ENCODE data around the gene GPR180.

DNA sequence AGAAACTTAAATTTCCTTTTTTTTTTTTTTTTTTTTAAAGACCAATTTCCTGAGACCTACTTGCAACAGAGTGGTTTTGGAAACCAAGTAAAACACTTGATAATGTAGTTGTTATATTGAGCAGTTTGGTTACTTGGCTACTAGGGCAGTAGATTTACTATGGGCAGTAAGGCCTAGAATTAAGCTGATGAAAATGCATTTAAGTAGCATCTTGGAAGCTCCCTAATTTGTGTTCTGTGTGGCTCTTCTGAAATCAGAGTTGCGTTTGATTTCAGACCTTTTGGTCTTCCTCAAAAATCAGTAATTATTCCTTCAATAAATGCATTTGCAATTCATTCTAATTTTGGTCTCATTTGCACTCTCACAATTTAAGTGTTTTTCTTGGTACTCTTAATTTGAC lies 810 bp downstream of the GPR180 start:
- TF ChIP-seq, protein P1, sequence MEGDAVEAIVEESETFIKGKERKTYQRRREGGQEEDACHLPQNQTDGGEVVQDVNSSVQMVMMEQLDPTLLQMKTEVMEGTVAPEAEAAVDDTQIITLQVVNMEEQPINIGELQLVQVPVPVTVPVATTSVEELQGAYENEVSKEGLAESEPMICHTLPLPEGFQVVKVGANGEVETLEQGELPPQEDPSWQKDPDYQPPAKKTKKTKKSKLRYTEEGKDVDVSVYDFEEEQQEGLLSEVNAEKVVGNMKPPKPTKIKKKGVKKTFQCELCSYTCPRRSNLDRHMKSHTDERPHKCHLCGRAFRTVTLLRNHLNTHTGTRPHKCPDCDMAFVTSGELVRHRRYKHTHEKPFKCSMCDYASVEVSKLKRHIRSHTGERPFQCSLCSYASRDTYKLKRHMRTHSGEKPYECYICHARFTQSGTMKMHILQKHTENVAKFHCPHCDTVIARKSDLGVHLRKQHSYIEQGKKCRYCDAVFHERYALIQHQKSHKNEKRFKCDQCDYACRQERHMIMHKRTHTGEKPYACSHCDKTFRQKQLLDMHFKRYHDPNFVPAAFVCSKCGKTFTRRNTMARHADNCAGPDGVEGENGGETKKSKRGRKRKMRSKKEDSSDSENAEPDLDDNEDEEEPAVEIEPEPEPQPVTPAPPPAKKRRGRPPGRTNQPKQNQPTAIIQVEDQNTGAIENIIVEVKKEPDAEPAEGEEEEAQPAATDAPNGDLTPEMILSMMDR (IDR thresholded peaks at IDR 0.05) = no peak
- TF ChIP-seq POLR2A (IDR thresholded peaks at IDR 0.05) = no peak

Measured in adrenal gland (tissue), 5 donors.